Measurements from ENCODE around the gene AFF2.

DNA sequence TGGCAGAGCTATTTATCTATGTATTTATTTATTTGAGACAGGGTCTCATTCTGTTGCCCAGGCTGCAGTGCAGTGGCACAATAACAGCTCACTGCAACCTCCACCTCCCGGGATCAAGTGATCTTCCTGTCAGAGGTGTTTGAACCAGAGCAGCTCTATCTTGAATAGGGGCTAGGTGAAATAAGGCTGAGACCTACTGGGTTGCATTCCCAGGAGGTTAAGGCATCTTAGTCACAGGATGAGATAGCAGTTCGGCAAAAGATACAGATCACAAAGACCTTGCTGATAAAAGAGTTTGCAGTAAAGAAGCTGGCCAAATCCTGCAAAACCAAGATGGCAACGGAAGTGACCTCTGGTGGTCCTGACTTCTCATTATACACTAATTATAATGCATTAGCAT lies 501.9 kb downstream of the AFF2 start:
- no peak for TF ChIP-seq ZNF274 (IDR thresholded peaks at IDR 0.05; ENCODE audit: low read depth, low read length)
- no peak for TF ChIP-seq YY1 (IDR thresholded peaks at IDR 0.05; ENCODE audit: insufficient read depth, insufficient read length)

All from NT2/D1 (cell line).